ENCODE results near the gene ITIH5.

GRCh38 chr10:7527468-7527867, 139.3 kb downstream of the ITIH5 start:
- TF ChIP-seq GATA2 (IDR thresholded peaks at IDR 0.05; ENCODE audit: low read depth, low read length) (no peak), GATA3 (IDR thresholded peaks at IDR 0.05; ENCODE audit: low read depth, low read length) (no peak)
